Measurements from ENCODE around the gene DAPK2. TPM values are rescaled to one million over a fixed set of nuclear protein-coding genes. Genes with fewer than 3 reads are reported as not detected.
A peak's percentile ranks its signal among the peaks of the same experiment; 100 is the strongest.

Gene DAPK2
- polyA plus RNA-seq, 2 of the 4 experiments (the other 2 are of a cell fraction) = 3.1 to 4.8 TPM

DNA sequence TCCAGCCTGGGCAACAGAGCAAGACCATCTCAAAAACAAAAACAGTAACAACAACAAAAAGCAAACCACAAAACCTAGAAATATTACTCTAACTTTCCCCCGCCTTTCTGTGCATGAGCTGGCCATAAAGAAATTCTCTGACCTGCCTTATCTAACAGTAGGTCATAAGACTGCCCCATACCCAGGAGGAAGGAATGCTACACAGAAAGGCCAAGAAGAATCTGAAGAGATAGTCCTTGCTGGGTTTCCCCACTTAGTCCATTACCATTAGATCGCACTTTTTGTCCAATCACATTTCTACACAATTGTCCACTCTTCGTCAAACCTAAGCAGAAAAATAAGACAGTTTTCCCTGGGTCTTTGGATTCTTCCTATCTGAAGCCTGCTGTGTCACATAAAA is 23.8 kb upstream of the DAPK2 start:
- WGBS (ENCODE audit: missing lambda C conversion rate) = 96% methylated on average over 3 of the region's 3 CpGs
- Histone ChIP-seq H3K4me2 (no peak overlapping the region), H3K9me3 (no peaks in the 10 kb centered on the region), H3K27ac (no peak overlapping the region), H3K4me1 (peaks cover 36% of the 10 kb centered on the region), H3K4me3 (no peak overlapping the region)
- ATAC-seq (no peak), FAIRE-seq (no peak), DNase-seq (ENCODE audit: low read depth in 1 of 2, low spot score in 1 of 2) (no peak)
- CTCF ChIA-PET = interaction anchor here (0.6 to 11.4 kb wide), 16 partner anchors 8 to 914 kb away, joined by 3 to 173 read pairs (median 4); partner anchors contain the start of genes CIAO2A and DAPK2
- POLR2A ChIA-PET = interaction anchor here (1.0 kb wide), 1 partner anchor 318 kb away, joined by 3 read pairs; no protein-coding TSS in a partner anchor
- TF ChIP-seq JUN (IDR thresholded peaks at IDR 0.05) (no peak), ZNF302 (CRISPR knock-in tag; IDR thresholded peaks at IDR 0.05) (no peak), CHD2 (IDR thresholded peaks at IDR 0.05; ENCODE audit: low read length, partially characterized antibody) (no peak), SREBF2 (IDR thresholded peaks at IDR 0.05) (no peak), HOXB13 (CRISPR knock-in tag; IDR thresholded peaks at IDR 0.05; ENCODE audit: low read depth) (no peak), EP300 (IDR thresholded peaks at IDR 0.05) (no peak), NFE2L2 (conservative IDR thresholded peaks at IDR 0.05; ENCODE audit: low read length) (no peak), RAD21 (conservative IDR thresholded peaks at IDR 0.05 in 1 of 2, IDR thresholded peaks at IDR 0.05 in 1 of 2) (no peak), TFCP2L1 (CRISPR knock-in tag; IDR thresholded peaks at IDR 0.05) (no peak), CHD4 (IDR thresholded peaks at IDR 0.05; ENCODE audit: borderline replicate concordance) (no peak), MYC (IDR thresholded peaks at IDR 0.05; ENCODE audit: borderline replicate concordance, low read length) (no peak), RCOR1 (IDR thresholded peaks at IDR 0.05; ENCODE audit: low read depth, low read length) (no peak), BHLHE40 (IDR thresholded peaks at IDR 0.05; ENCODE audit: low read depth, low read length) (no peak), SMC3 (IDR thresholded peaks at IDR 0.05) (no peak), KDM5A (IDR thresholded peaks at IDR 0.05) (no peak), NPAS2 (CRISPR knock-in tag; IDR thresholded peaks at IDR 0.05; ENCODE audit: borderline replicate concordance) (no peak)
- TF ChIP-seq, protein P1, sequence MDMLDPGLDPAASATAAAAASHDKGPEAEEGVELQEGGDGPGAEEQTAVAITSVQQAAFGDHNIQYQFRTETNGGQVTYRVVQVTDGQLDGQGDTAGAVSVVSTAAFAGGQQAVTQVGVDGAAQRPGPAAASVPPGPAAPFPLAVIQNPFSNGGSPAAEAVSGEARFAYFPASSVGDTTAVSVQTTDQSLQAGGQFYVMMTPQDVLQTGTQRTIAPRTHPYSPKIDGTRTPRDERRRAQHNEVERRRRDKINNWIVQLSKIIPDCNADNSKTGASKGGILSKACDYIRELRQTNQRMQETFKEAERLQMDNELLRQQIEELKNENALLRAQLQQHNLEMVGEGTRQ (IDR thresholded peaks at IDR 0.05) = no peak
- TF ChIP-seq, protein P2, sequence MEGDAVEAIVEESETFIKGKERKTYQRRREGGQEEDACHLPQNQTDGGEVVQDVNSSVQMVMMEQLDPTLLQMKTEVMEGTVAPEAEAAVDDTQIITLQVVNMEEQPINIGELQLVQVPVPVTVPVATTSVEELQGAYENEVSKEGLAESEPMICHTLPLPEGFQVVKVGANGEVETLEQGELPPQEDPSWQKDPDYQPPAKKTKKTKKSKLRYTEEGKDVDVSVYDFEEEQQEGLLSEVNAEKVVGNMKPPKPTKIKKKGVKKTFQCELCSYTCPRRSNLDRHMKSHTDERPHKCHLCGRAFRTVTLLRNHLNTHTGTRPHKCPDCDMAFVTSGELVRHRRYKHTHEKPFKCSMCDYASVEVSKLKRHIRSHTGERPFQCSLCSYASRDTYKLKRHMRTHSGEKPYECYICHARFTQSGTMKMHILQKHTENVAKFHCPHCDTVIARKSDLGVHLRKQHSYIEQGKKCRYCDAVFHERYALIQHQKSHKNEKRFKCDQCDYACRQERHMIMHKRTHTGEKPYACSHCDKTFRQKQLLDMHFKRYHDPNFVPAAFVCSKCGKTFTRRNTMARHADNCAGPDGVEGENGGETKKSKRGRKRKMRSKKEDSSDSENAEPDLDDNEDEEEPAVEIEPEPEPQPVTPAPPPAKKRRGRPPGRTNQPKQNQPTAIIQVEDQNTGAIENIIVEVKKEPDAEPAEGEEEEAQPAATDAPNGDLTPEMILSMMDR (IDR thresholded peaks at IDR 0.05) = no peak
- TF ChIP-seq, protein P3, sequence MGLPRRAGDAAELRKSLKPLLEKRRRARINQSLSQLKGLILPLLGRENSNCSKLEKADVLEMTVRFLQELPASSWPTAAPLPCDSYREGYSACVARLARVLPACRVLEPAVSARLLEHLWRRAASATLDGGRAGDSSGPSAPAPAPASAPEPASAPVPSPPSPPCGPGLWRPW (IDR thresholded peaks at IDR 0.05) = no peak

DNA sequence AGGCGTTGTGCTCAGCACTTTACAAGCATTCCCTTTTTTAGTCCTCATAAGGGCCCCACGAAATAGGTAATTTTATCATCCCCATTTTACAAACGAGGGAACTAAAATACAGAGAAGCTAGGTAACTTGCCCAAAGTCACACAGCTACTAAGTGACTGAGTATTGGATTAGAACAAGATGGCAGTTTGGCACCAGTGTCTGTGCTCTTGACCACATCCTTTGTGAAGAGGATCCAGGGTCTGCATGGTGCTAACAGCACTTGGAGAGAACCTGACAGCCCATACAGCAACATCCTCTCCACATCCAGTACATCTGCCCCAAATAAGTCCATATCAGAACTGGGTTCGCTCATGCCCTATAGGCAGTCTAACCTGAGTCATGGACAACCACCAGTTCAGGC is 21.8 kb upstream of the DAPK2 start:
- peak overlapping the region in 1 of 2 experiments; percentile 44; a peak in 1 of 6 replicates for H3K27ac ChIP-seq
- CTCF ChIA-PET = interaction anchor here (0.6 to 11.4 kb wide), 99 partner anchors 10 to 1020 kb away, joined by 3 to 173 read pairs (median 4); partner anchors contain the start of genes CIAO2A, DAPK2 and SNX1
- POLR2A ChIA-PET = interaction anchor here (1.0 kb wide), 1 partner anchor 316 kb away, joined by 3 read pairs; no protein-coding TSS in a partner anchor

More for the DNA sequence above, 21.8 kb upstream of the DAPK2 start:
- ATAC-seq (no peak; a peak in 1 of 6 replicates), DNase-seq (ENCODE audit: low read depth in 1 of 2, low spot score in 1 of 2) (no peak), FAIRE-seq (no peak)
- no peak overlapping the region for H3K4me2 ChIP-seq
- 45% methylated on average over 4 of the region's 4 CpGs for WGBS (ENCODE audit: missing lambda C conversion rate)
- no peak overlapping the region for H3K4me3 ChIP-seq
- H3K9me3 ChIP-seq = no peaks in the 10 kb centered on the region
- H3K4me1 ChIP-seq = peaks cover 29% of the 10 kb centered on the region
- TF ChIP-seq, protein P4, sequence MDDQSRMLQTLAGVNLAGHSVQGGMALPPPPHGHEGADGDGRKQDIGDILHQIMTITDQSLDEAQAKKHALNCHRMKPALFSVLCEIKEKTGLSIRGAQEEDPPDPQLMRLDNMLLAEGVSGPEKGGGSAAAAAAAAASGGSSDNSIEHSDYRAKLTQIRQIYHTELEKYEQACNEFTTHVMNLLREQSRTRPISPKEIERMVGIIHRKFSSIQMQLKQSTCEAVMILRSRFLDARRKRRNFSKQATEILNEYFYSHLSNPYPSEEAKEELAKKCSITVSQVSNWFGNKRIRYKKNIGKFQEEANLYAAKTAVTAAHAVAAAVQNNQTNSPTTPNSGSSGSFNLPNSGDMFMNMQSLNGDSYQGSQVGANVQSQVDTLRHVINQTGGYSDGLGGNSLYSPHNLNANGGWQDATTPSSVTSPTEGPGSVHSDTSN (IDR thresholded peaks at IDR 0.05) = no peak
- TF ChIP-seq ESRRA (IDR thresholded peaks at IDR 0.05; ENCODE audit: borderline replicate concordance, low read length) (no peak), RARB (CRISPR knock-in tag; IDR thresholded peaks at IDR 0.05) (no peak), NPAS2 (CRISPR knock-in tag; IDR thresholded peaks at IDR 0.05; ENCODE audit: borderline replicate concordance) (no peak), SMC3 (IDR thresholded peaks at IDR 0.05) (no peak), EP300 (IDR thresholded peaks at IDR 0.05) (no peak), MYC (IDR thresholded peaks at IDR 0.05; ENCODE audit: borderline replicate concordance, low read length) (no peak), RCOR1 (IDR thresholded peaks at IDR 0.05; ENCODE audit: low read depth, low read length) (no peak), GATA3 (IDR thresholded peaks at IDR 0.05; ENCODE audit: borderline replicate concordance) (no peak), BHLHE40 (IDR thresholded peaks at IDR 0.05; ENCODE audit: low read depth, low read length) (no peak), TFCP2L1 (CRISPR knock-in tag; IDR thresholded peaks at IDR 0.05) (no peak), ZNF302 (CRISPR knock-in tag; IDR thresholded peaks at IDR 0.05) (no peak), TP53 (CRISPR knock-in tag; IDR thresholded peaks at IDR 0.05) (no peak), ZSCAN20 (CRISPR knock-in tag; IDR thresholded peaks at IDR 0.05) (no peak), HOXA7 (CRISPR knock-in tag; IDR thresholded peaks at IDR 0.05) (no peak), HEYL (CRISPR knock-in tag; IDR thresholded peaks at IDR 0.05) (no peak)
- TF ChIP-seq, protein P5, sequence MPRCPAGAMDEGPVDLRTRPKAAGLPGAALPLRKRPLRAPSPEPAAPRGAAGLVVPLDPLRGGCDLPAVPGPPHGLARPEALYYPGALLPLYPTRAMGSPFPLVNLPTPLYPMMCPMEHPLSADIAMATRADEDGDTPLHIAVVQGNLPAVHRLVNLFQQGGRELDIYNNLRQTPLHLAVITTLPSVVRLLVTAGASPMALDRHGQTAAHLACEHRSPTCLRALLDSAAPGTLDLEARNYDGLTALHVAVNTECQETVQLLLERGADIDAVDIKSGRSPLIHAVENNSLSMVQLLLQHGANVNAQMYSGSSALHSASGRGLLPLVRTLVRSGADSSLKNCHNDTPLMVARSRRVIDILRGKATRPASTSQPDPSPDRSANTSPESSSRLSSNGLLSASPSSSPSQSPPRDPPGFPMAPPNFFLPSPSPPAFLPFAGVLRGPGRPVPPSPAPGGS (IDR thresholded peaks at IDR 0.05) = no peak
- TF ChIP-seq, protein P6, sequence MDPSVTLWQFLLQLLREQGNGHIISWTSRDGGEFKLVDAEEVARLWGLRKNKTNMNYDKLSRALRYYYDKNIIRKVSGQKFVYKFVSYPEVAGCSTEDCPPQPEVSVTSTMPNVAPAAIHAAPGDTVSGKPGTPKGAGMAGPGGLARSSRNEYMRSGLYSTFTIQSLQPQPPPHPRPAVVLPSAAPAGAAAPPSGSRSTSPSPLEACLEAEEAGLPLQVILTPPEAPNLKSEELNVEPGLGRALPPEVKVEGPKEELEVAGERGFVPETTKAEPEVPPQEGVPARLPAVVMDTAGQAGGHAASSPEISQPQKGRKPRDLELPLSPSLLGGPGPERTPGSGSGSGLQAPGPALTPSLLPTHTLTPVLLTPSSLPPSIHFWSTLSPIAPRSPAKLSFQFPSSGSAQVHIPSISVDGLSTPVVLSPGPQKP (IDR thresholded peaks at IDR 0.05; ENCODE audit: low read depth, low read length) = no peak

All from A549 (cell line).